HFFc6 (cell line): ENCODE measurements around the gene COQ3. TPM values are rescaled to one million over a fixed set of nuclear protein-coding genes. Genes with fewer than 3 reads are reported as not detected.

Experiments
- DNase-seq: peaks from one replicate; pipeline ENCODE4 v3.0.0-alpha.2; 2018
- H3K27ac Mint-ChIP-seq: 2 replicates; pipeline ENCODE4 v1.8.0; 2020; ENCODE audit warnings: mild to moderate bottlenecking, mixed read lengths
- H3K27me3 Mint-ChIP-seq: 2 replicates; pipeline ENCODE4 v1.8.0; 2021; ENCODE audit warnings: mild to moderate bottlenecking, moderate library complexity, mixed read lengths; ENCODE audit not compliant: insufficient read depth
- H3K36me3 Mint-ChIP-seq: 2 replicates; pipeline ENCODE4 v1.8.0; 2021; ENCODE audit warnings: low read depth, mixed read lengths
- H3K4me1 Mint-ChIP-seq: 2 replicates; pipeline ENCODE4 v1.8.0; 2020; ENCODE audit warnings: low read depth, mixed read lengths
- H3K4me3 Mint-ChIP-seq: 2 replicates; pipeline ENCODE4 v1.8.0; 2020; ENCODE audit warnings: mild to moderate bottlenecking, moderate library complexity, mixed read lengths
- H3K9me3 Mint-ChIP-seq: 2 replicates; pipeline ENCODE4 v1.8.0; 2020; ENCODE audit warnings: mild to moderate bottlenecking, mixed read lengths
- CTCF ChIP-seq: fragments of 200-600 bp; sonication (generic); IDR thresholded peaks from 2 replicates; pipeline ENCODE4 v1.5.0; 2021; ENCODE audit warnings: antibody characterized with exemption, mild to moderate bottlenecking
- total RNA-seq, 6 experiments: library from RNA; stranded (reverse); fragmentation: NEBNext Ultra II Directional; extraction: Animal tissue kit (Norgen Biotek cat#: 25700); gene quantifications; 2 replicates in 1 of 6; 3 replicates in 5 of 6; pipeline ENCODE4 v1.2.3, GENCODE V29; 2021

The COQ3 gene
- total RNA-seq, 6 experiments from 2014 or later, result 7.3 to 12.8 (median 10.9) TPM

DNA sequence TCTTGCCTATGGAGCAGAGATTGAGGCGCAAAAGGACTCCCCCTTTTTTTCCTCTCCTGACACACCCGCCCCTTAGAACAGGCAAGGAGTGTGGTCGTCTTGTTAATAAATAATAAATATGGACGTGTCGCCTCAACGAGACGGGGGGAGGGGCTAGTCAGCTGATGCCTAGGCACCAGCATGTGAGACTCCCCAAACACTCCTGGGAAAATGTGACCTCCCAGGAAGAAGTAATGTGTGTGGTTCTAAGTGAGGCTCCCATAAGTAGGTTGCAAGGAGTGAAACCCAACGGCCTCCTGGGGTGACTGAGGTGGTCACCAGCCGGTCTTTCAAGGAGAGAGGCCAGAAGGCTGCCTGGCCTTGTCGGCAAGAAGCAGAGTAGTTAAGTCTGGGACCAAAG, 43.4 kb downstream of the COQ3 start:
- no peak for DNase-seq
- no peaks in the 10 kb centered on the region for H3K9me3 Mint-ChIP-seq
- no peak overlapping the region for H3K27ac Mint-ChIP-seq
- H3K36me3 Mint-ChIP-seq, result no peaks in the 10 kb centered on the region
- H3K4me1 Mint-ChIP-seq, result peaks cover 1% of the 10 kb centered on the region; the same call in 1 of the 2 replicates
- H3K27me3 Mint-ChIP-seq, result peaks cover 8% of the 10 kb centered on the region; the same call in 1 of the 2 replicates
- no peak for TF ChIP-seq CTCF
- H3K4me3 Mint-ChIP-seq, result no peak overlapping the region

DNA sequence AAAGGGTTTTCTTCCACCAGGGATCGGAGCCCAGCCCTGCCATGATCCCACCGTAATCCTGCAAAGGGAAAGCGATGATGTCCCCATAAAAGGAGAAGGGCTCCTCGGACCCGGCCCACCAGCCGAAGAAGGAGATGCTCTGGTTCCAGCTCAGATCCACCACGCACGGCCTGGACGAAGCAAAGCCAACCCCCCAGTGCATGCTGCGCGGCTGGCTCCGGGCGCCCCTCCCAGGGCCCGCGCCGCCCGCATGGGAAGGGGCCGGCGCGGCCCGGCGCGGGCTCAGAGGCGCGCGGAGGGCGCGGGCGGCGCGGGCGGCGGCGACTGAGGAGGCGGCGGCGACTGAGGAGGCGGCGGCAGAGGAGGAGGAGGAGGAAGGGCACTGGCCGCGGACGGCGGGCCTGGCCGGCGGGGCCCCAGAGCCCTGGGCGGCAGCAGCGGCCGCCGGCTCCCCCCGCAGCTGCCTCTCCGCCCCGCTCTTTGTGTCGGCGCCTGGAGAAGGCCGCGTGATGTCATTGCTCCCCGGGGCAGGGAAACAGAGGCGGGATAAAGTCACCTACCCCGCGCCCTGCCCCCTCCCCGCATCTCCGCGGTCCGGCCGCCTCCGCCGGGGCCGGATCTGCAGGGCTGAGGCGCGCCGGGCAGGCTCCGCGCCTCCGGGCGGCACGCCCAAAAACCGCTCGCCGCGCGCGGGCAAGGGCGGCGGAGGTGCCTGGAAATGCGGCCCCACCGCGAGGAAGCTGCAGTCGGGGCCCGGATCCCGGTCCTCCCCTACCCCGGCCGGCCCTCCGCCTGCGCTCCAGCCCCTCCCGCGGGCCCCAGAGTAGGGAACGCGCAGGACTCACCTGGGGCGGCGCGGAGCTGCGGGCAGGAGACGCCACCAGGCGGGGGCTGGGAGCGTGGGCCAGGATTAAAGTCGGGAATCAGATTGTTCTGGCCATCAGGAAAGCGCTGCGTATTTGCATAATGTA, 44.5 kb downstream of the COQ3 start, which contains the start of gene FAXC:
Gene FAXC, minus strand, starts transcription at position 504 of the 971 bp plus-strand sequence. Its CDS starts 302 bp downstream, at position 202.
- Mint-ChIP-seq H3K9me3 (no peaks in the 10 kb centered on the region), H3K27me3 (peaks cover 4% of the 10 kb centered on the region; the same call in 1 of the 2 replicates), H3K4me3 (peak within 1 kb of the TSS; percentile 83), H3K27ac (no peak within 1 kb of the TSS), H3K36me3 (no peaks in the 10 kb centered on the region), H3K4me1 (peaks cover 10% of the 10 kb centered on the region)
- peak; percentile 31 for TF ChIP-seq CTCF
- DNase-seq, result no peak

GRCh38 chr6:99348288-99349170, 45.5 kb downstream of the COQ3 start:
- DNase-seq, result no peak
- Mint-ChIP-seq H3K4me3 (peak overlapping the region; percentile 83), H3K27me3 (peaks cover 6% of the 10 kb centered on the region), H3K36me3 (no peaks in the 10 kb centered on the region), H3K27ac (no peak overlapping the region), H3K4me1 (peaks cover 19% of the 10 kb centered on the region), H3K9me3 (no peaks in the 10 kb centered on the region)
- TF ChIP-seq CTCF, result no peak

DNA sequence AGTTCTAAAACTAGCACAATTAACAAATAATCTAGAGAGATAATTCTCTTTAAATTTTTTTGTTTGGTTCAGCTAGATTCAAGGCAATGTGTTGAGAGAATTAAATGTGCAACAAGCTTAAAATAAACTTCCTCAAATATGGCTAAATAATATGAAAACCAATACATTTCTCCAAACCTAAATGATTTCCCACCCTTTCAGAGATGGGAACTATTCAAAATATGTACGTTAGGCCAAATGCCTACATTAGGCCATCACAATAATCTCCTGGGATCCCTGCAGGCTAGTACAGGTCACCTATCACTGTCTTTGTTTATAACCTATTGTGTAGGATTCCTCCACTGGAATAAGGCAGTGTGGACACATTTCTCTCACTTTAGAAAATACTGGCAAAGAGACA, 46.2 kb downstream of the COQ3 start:
- no peaks in the 10 kb centered on the region for H3K36me3 Mint-ChIP-seq
- peaks cover 6% of the 10 kb centered on the region for H3K27me3 Mint-ChIP-seq
- no peak overlapping the region for H3K4me3 Mint-ChIP-seq
- no peak for TF ChIP-seq CTCF
- no peak for DNase-seq
- peaks cover 20% of the 10 kb centered on the region for H3K4me1 Mint-ChIP-seq
- no peaks in the 10 kb centered on the region for H3K9me3 Mint-ChIP-seq
- no peak overlapping the region for H3K27ac Mint-ChIP-seq

- H3K27me3 Mint-ChIP-seq, result peaks cover 3% of the 10 kb centered on the region
- no peak overlapping the region for H3K4me3 Mint-ChIP-seq
- no peaks in the 10 kb centered on the region for H3K36me3 Mint-ChIP-seq
- no peak for DNase-seq
- no peaks in the 10 kb centered on the region for H3K9me3 Mint-ChIP-seq
- peaks cover 25% of the 10 kb centered on the region for H3K4me1 Mint-ChIP-seq
- no peak overlapping the region for H3K27ac Mint-ChIP-seq
- TF ChIP-seq CTCF, result no peak
Measured at GRCh38 chr6:99346595-99346994, 47.4 kb downstream of the COQ3 start.
